ENCODE measurements around the gene AKT1S1. TPM values are rescaled to one million over a fixed set of nuclear protein-coding genes. Genes with fewer than 3 reads are reported as not detected.

The AKT1S1 gene
- total RNA-seq, 1 donor from 2014 or later, result 29.4 TPM

DNA sequence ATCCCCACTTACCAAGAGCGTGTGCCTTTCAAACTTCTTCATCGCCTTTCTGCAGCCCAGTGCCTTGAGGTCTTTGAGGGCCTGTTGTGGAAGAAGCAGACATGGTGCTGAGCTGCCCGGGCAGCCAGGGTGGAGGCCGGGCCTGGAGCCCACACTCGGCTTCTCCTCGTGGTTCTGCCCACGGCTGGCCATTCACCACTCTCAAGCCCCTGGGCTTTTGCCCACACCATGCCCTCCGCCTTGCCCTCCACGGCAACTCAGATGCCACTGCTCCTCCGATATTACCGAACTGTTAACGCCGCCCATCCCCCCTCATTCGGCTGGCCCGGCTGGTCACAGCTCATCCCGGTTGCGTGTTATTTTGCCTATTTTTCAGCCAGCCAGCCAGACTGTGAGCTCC, 14.2 kb upstream of the AKT1S1 start:
- no peaks in the 10 kb centered on the region for H3K9me3 ChIP-seq
- TF ChIP-seq, protein P1, sequence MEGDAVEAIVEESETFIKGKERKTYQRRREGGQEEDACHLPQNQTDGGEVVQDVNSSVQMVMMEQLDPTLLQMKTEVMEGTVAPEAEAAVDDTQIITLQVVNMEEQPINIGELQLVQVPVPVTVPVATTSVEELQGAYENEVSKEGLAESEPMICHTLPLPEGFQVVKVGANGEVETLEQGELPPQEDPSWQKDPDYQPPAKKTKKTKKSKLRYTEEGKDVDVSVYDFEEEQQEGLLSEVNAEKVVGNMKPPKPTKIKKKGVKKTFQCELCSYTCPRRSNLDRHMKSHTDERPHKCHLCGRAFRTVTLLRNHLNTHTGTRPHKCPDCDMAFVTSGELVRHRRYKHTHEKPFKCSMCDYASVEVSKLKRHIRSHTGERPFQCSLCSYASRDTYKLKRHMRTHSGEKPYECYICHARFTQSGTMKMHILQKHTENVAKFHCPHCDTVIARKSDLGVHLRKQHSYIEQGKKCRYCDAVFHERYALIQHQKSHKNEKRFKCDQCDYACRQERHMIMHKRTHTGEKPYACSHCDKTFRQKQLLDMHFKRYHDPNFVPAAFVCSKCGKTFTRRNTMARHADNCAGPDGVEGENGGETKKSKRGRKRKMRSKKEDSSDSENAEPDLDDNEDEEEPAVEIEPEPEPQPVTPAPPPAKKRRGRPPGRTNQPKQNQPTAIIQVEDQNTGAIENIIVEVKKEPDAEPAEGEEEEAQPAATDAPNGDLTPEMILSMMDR (IDR thresholded peaks at IDR 0.05), result no peak
- peaks cover 9% of the 10 kb centered on the region for H3K4me1 ChIP-seq
- ATAC-seq (no peak), DNase-seq (no peak)
- intact Hi-C loops (cut with DNase I), result no loop called here
- H3K27ac ChIP-seq, result no peak overlapping the region
- H3K36me3 ChIP-seq, result no peaks in the 10 kb centered on the region
- H3K27me3 ChIP-seq, result no peaks in the 10 kb centered on the region
- H3K4me3 ChIP-seq, result no peak overlapping the region

DNA sequence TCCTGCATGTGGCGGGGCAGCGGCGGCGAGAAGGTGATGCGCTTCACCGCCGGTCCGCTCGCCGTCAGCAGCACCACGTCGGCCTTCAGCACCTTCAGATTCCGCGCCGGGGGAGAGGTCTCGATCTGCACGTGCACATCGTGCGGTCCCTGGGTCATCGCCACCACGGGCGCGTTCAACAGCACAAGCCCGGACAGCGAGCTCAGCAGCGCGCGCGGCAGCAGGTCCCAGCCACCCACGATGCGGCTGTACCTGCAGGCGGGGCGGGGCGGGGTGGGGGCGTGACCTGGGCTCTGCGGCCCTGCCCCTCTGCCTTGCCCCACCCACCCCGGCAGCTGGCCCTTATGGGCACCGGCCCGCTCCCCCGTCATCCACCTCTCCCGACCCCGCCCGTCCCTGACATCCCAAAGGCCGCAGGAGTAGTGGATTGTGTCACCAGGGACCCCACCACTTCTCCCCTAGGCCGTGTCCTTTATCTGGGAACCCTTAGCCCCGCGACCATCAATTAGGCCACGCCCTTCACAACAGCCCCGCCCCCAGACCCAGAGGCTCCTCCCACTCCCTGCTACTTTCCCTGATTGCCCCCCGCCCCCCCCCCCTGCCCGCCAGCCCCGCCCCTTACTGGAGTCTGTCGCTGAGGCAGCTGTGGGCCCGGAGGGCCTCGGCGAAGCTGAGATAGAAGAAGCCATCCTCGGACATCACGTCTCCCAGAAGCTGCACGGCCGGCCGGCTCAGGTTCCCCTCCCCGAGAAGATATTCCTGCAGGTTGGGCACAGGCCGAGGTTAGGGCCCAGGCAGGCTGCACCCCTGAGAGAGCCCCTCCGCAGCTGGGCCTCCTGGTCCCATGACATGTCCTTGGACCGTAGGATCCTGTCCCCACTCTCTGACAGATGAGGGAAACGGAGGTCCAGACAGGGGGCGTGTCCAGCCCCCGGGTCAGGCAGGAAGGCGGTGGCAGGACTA, 13.5 kb upstream of the AKT1S1 start:
- Histone ChIP-seq H3K9me3 (no peaks in the 10 kb centered on the region), H3K4me1 (peaks cover 7% of the 10 kb centered on the region), H3K36me3 (peaks cover 2% of the 10 kb centered on the region), H3K27ac (no peak overlapping the region), H3K4me3 (peak overlapping the region; percentile 28), H3K27me3 (no peaks in the 10 kb centered on the region)
- intact Hi-C loops (cut with DNase I), result no loop called here
- DNase-seq (peak; percentile 80), ATAC-seq (peak; percentile 76)
- TF ChIP-seq, protein P1 (IDR thresholded peaks at IDR 0.05), result peak; percentile 15

DNA sequence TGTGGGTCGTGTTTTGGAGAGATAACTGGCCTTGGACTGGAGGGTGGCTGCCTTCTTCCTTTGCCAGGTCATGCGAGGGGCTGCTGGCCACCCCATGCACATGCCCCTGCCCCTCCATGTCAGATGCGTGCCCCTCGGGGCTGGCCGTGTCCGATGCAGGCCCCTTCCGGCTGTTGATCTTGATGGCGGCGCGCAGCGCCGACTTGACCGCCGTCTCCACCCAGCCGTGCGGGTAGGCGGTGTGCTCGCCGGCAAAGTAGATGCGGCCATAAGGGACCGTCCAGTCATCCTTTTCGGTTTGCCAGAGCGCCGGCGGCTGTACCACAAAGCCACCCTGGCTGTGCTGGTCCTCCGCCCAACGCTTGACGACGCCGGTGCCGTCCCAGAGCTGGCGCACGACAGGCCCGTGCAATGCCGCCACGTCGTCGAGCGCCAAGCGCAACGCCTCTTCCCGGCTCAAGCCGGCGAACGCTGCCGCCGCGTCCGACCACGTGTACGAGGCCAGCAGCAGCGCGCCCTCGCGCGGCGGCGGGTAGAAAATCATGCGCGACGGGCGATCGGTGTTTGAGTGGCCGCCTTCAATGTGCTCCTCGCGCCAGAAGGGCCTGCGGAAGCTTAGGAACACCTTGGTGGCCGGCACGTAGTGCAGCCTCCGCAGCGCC, 12.7 kb upstream of the AKT1S1 start:
- DNase-seq (peak; percentile 89), ATAC-seq (peak; percentile 84)
- Histone ChIP-seq H3K27ac (no peak overlapping the region), H3K36me3 (peaks cover 10% of the 10 kb centered on the region), H3K4me1 (peaks cover 7% of the 10 kb centered on the region), H3K27me3 (no peaks in the 10 kb centered on the region), H3K4me3 (peak overlapping the region; percentile 28), H3K9me3 (no peaks in the 10 kb centered on the region)
- intact Hi-C loops (cut with DNase I), result no loop called here
- TF ChIP-seq, protein P1 (IDR thresholded peaks at IDR 0.05), result peak; percentile 74

DNA sequence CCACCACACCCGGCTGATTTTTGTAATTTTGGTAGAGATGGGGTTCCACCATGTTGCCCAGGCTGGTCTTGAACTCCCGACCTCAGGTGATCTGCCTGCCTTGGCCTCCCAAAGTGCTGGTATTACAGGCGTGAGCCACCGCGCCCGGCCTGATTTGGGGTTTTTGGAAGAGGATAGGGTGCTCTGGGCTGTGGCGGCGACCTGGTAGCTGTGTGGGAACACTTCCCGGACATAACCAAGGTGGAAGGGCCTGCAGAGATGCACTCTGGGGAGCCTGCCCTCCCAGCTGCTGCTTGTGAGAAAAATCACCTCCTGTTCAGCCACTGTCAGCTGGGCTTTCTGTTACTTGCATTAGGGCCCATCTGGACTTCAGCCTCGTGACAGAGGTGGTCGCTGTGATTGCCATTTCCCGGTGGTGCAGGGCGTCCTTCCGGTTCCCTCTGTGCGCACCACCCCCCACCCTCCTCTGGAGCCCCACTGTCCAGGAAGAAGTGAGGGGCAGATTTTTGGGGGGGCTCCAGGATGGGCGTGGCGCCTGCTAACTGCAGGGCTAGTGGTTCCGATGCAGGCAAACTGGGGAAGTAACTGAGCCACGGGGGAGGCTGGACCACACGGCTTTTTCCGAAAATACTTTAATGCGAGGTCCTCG, 12.0 kb upstream of the AKT1S1 start:
- ATAC-seq (no peak), DNase-seq (peak; percentile 62)
- peaks cover 7% of the 10 kb centered on the region for H3K4me1 ChIP-seq
- no peak overlapping the region for H3K27ac ChIP-seq
- H3K36me3 ChIP-seq, result peaks cover 17% of the 10 kb centered on the region
- no peaks in the 10 kb centered on the region for H3K9me3 ChIP-seq
- TF ChIP-seq, protein P1 (IDR thresholded peaks at IDR 0.05), result no peak
- H3K27me3 ChIP-seq, result no peaks in the 10 kb centered on the region
- intact Hi-C loops (cut with DNase I), result no loop called here
- H3K4me3 ChIP-seq, result no peak overlapping the region

DNA sequence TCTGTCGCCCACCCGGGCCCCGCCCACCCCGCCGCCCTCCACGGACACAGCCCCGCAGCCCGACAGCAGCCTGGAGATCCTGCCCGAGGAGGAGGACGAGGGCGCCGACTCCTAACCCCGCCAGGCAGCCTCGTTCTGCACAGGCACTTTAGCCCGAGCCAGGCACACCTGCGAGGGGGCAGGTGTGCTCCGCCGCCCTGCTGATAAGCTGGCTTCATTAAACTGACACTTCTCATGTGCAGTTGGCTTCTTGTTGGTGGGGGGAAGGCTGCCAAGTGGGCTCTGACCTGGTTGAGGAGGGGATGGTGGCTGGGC, 11.3 kb upstream of the AKT1S1 start:
- H3K4me1 ChIP-seq, result peaks cover 7% of the 10 kb centered on the region
- no peaks in the 10 kb centered on the region for H3K27me3 ChIP-seq
- H3K9me3 ChIP-seq, result no peaks in the 10 kb centered on the region
- no peak overlapping the region for H3K4me3 ChIP-seq
- intact Hi-C loops (cut with DNase I), result no loop called here
- TF ChIP-seq, protein P1 (IDR thresholded peaks at IDR 0.05), result no peak
- ATAC-seq (no peak), DNase-seq (no peak)
- H3K36me3 ChIP-seq, result peaks cover 24% of the 10 kb centered on the region
- no peak overlapping the region for H3K27ac ChIP-seq
